Prostate gland (tissue), 2 donors: Measurements from ENCODE around the gene FOLR1.

Experiments
- POLR2A ChIP-seq: fragments of 450-650 bp; IDR thresholded peaks from one replicate; pipeline ENCODE4 v1.6.1; 2016; ENCODE audit warnings: antibody characterized with exemption, mild to moderate bottlenecking
- TF ChIP-seq, protein P1 (sequence below), 4 experiments: fragments of 200-600 bp in 2 of 4; fragments of 450-650 bp in 2 of 4; sonication (generic) in 2 of 4; IDR thresholded peaks; 1 replicate in 3 of 4; 2 replicates in 1 of 4; pipeline ENCODE4 v1.5.1; 2016 to 2019; ENCODE audit warnings: antibody characterized with exemption in 4 of 4, mild to moderate bottlenecking in 2 of 4, moderate library complexity in 2 of 4

- TF ChIP-seq, protein P1, sequence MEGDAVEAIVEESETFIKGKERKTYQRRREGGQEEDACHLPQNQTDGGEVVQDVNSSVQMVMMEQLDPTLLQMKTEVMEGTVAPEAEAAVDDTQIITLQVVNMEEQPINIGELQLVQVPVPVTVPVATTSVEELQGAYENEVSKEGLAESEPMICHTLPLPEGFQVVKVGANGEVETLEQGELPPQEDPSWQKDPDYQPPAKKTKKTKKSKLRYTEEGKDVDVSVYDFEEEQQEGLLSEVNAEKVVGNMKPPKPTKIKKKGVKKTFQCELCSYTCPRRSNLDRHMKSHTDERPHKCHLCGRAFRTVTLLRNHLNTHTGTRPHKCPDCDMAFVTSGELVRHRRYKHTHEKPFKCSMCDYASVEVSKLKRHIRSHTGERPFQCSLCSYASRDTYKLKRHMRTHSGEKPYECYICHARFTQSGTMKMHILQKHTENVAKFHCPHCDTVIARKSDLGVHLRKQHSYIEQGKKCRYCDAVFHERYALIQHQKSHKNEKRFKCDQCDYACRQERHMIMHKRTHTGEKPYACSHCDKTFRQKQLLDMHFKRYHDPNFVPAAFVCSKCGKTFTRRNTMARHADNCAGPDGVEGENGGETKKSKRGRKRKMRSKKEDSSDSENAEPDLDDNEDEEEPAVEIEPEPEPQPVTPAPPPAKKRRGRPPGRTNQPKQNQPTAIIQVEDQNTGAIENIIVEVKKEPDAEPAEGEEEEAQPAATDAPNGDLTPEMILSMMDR (IDR thresholded peaks at IDR 0.05) = no peak
- no peak for TF ChIP-seq POLR2A
Measured at GRCh38 chr11:72209101-72209500, 17.2 kb downstream of the FOLR1 start.
